Muscle layer of colon (tissue), 2 donors: Measurements from ENCODE around the gene C1orf74.

Source experiments
- H3K27ac ChIP-seq: one replicate; pipeline ENCODE4 v1.7.0; 2013; ENCODE audit warnings: low read depth, mild to moderate bottlenecking, low read length, moderate library complexity
- H3K27me3 ChIP-seq, 2 donors: one replicate each; pipeline ENCODE4 v1.7.0; 2013; ENCODE audit warnings: low read length in 2 of 2, mild to moderate bottlenecking in 2 of 2; ENCODE audit not compliant: insufficient read depth in 2 of 2, control insufficient read depth in 1 of 2
- H3K36me3 ChIP-seq: one replicate; pipeline ENCODE4 v1.7.0; 2013; ENCODE audit warnings: mild to moderate bottlenecking, low read length; ENCODE audit not compliant: insufficient read depth
- H3K4me1 ChIP-seq: one replicate; pipeline ENCODE4 v1.7.0; 2013; ENCODE audit warnings: mild to moderate bottlenecking, low read length; ENCODE audit not compliant: insufficient read depth
- H3K4me3 ChIP-seq, 2 donors: one replicate each; pipeline ENCODE4 v1.7.0; 2013; ENCODE audit warnings: low read length in 2 of 2, low read depth in 1 of 2, mild to moderate bottlenecking in 1 of 2, moderate library complexity in 1 of 2
- H3K9ac ChIP-seq: one replicate; pipeline ENCODE4 v1.7.0; 2013; ENCODE audit warnings: low read length
- H3K9me3 ChIP-seq: one replicate; pipeline ENCODE4 v1.7.0; 2013; ENCODE audit warnings: mild to moderate bottlenecking, low read length
- donor health status: abdominal sarcoma.
- donor health status: Adenocarcinoma of cecum.

Gene C1orf74

DNA sequence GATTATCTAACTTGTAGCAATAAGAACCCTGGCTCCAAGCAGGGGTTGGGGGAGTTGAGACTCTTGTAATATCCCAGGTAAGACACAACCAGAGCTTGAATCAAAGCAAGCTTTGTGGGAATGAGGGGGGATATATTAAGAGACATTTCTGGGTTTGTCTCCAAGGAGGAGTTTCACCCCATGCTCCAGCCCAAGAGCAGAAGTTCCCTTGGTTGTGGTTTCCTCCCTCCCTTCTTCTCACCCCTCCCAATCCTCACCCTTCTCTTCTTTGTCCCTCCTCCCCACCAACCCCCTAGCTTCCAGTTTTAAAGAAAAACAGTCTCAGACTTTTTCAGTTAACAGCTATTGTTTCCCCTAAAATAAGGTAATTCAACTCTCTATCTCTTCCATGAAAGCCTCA lies 16.7 kb downstream of the C1orf74 start:
- H3K4me3 ChIP-seq, result no peak overlapping the region
- no peak overlapping the region for H3K27ac ChIP-seq
- no peaks in the 10 kb centered on the region for H3K27me3 ChIP-seq
- no peak overlapping the region for H3K9ac ChIP-seq
- H3K36me3 ChIP-seq, result no peaks in the 10 kb centered on the region
- no peaks in the 10 kb centered on the region for H3K9me3 ChIP-seq
- peaks cover 35% of the 10 kb centered on the region for H3K4me1 ChIP-seq

GRCh38 chr1:209767096-209767495 lies 17.3 kb downstream of the C1orf74 start:
- Histone ChIP-seq H3K27me3 (no peaks in the 10 kb centered on the region), H3K9me3 (no peaks in the 10 kb centered on the region), H3K4me1 (peaks cover 35% of the 10 kb centered on the region), H3K4me3 (no peak overlapping the region), H3K9ac (no peak overlapping the region), H3K27ac (no peak overlapping the region), H3K36me3 (no peaks in the 10 kb centered on the region)

GRCh38 chr1:209766051-209766450 lies 18.3 kb downstream of the C1orf74 start:
- H3K9me3 ChIP-seq, result no peaks in the 10 kb centered on the region
- H3K4me3 ChIP-seq, result no peak overlapping the region
- no peak overlapping the region for H3K9ac ChIP-seq
- peaks cover 32% of the 10 kb centered on the region for H3K4me1 ChIP-seq
- H3K36me3 ChIP-seq, result no peaks in the 10 kb centered on the region
- H3K27ac ChIP-seq, result no peak overlapping the region
- H3K27me3 ChIP-seq, result no peaks in the 10 kb centered on the region

GRCh38 chr1:209761011-209761635 lies 23.2 kb downstream of the C1orf74 start:
- no peaks in the 10 kb centered on the region for H3K36me3 ChIP-seq
- H3K9me3 ChIP-seq, result no peaks in the 10 kb centered on the region
- H3K27ac ChIP-seq, result no peak overlapping the region
- H3K9ac ChIP-seq, result no peak overlapping the region
- no peak overlapping the region for H3K4me3 ChIP-seq
- no peaks in the 10 kb centered on the region for H3K27me3 ChIP-seq
- no peaks in the 10 kb centered on the region for H3K4me1 ChIP-seq

DNA sequence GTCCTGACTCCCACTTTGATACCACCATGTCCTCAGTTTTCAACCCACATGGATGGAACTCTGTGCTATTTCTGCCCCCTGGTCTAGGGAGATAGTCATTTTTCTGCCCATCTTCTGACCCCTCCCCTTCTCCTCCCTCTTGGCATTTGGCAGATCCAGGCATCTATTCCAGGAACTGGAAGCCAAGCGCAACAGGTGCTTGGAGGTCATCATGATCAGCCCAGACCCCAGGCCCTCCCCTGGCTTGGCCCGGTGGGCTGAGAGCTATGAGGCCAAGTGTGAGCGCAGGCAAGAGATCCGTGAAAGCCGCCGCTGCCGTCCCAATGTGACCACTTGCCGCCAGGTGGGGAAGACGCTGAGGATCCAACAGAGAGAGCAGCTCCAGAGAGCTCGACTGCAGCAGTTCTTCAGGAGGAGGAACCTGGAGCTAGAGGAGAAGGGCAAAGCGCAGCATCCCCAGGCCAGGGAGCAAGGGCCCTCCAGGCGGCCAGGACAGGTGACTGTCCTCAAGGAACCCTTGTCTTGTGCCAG lies 24.5 kb downstream of the C1orf74 start:
- H3K9me3 ChIP-seq, result no peaks in the 10 kb centered on the region
- H3K27me3 ChIP-seq, result no peaks in the 10 kb centered on the region
- no peak overlapping the region for H3K9ac ChIP-seq
- H3K4me3 ChIP-seq, result no peak overlapping the region
- H3K4me1 ChIP-seq, result no peaks in the 10 kb centered on the region
- H3K36me3 ChIP-seq, result no peaks in the 10 kb centered on the region
- no peak overlapping the region for H3K27ac ChIP-seq

- no peak overlapping the region for H3K27ac ChIP-seq
- no peaks in the 10 kb centered on the region for H3K36me3 ChIP-seq
- no peaks in the 10 kb centered on the region for H3K9me3 ChIP-seq
- no peak overlapping the region for H3K9ac ChIP-seq
- no peak overlapping the region for H3K4me3 ChIP-seq
- no peaks in the 10 kb centered on the region for H3K27me3 ChIP-seq
- H3K4me1 ChIP-seq, result no peaks in the 10 kb centered on the region
Measured at GRCh38 chr1:209758400-209758799, 26.0 kb downstream of the C1orf74 start.

- Histone ChIP-seq H3K36me3 (no peaks in the 10 kb centered on the region), H3K4me3 (no peak overlapping the region), H3K27ac (no peak overlapping the region), H3K9ac (no peak overlapping the region), H3K9me3 (no peaks in the 10 kb centered on the region), H3K27me3 (no peaks in the 10 kb centered on the region), H3K4me1 (no peaks in the 10 kb centered on the region)
Measured at GRCh38 chr1:209756615-209757445, 27.5 kb downstream of the C1orf74 start.

DNA sequence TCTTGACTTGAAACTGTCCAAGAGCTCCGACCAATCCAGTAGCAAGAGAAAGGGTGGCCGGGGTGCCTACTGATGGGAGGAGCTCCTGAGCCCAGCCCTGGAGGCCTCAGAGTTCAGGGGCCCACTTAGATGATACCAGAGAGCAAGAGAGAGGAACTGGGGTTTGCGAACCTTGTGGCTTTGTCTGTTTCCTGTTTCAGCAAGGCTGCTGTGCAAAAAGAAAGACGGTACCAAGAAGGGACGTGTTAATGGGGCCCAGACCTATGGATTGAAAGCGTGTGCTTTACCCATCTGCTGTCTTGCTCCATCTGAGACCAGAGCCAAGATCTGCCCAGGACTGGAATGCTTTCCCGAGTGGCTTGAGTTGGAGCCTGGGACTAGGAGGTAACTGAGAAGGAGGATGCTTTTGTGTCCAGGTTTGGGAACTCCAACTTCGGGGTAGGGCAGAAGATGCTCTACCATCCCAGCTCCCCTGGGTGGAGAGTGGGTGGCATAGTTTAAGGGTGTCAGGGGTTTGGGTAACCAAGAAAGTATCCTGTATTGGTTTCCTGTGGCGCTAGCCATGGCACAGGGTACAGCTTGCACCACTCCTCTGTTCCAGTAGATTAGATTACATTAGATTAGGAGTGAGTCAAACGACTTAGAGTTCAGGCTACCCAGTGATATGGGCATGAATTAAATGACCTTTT lies 28.3 kb downstream of the C1orf74 start, which contains the start of gene TRAF3IP3:
Gene TRAF3IP3, plus strand, starts transcription at position 128 of the 689 bp plus-strand sequence. CDS start 3,987 bp downstream, outside the sequence.
- Histone ChIP-seq H3K4me3 (no peak within 1 kb of the TSS), H3K36me3 (no peaks in the 10 kb centered on the region), H3K27me3 (no peaks in the 10 kb centered on the region), H3K9me3 (no peaks in the 10 kb centered on the region), H3K4me1 (no peaks in the 10 kb centered on the region), H3K27ac (no peak within 1 kb of the TSS), H3K9ac (no peak within 1 kb of the TSS)

GRCh38 chr1:209755256-209755655 lies 29.1 kb downstream of the C1orf74 start:
- Histone ChIP-seq H3K9ac (no peak overlapping the region), H3K9me3 (no peaks in the 10 kb centered on the region), H3K27me3 (no peaks in the 10 kb centered on the region), H3K27ac (no peak overlapping the region), H3K4me1 (no peaks in the 10 kb centered on the region), H3K36me3 (no peaks in the 10 kb centered on the region), H3K4me3 (no peak overlapping the region)

DNA sequence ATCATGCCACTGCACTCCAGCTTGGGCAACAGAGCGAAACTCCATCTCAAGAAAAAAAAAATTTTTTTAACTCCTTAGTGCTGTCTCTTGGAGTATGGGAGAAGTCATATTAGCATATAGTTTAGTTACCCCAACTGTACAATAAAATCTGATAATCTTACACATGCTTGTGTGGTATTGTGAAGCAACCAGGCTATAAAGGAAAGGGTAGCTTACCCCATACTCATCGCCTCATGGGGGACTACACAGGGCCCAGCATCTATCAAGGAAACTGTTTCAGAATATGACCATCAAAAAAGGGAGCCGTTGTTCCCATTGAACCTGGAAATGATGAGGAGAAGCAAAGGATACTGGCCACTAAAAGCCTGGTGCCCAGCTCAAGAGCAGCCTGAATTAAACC lies 31.5 kb downstream of the C1orf74 start:
- H3K36me3 ChIP-seq, result no peaks in the 10 kb centered on the region
- no peaks in the 10 kb centered on the region for H3K9me3 ChIP-seq
- H3K27ac ChIP-seq, result no peak overlapping the region

GRCh38 chr1:209751627-209752231 lies 32.6 kb downstream of the C1orf74 start:
- Histone ChIP-seq H3K4me1 (no peaks in the 10 kb centered on the region), H3K4me3 (no peak overlapping the region), H3K27me3 (no peaks in the 10 kb centered on the region), H3K9ac (no peak overlapping the region), H3K27ac (no peak overlapping the region), H3K36me3 (no peaks in the 10 kb centered on the region), H3K9me3 (no peaks in the 10 kb centered on the region)

More for the DNA sequence above, 31.5 kb downstream of the C1orf74 start:
- Histone ChIP-seq H3K27me3 (no peaks in the 10 kb centered on the region), H3K4me1 (no peaks in the 10 kb centered on the region), H3K9ac (no peak overlapping the region), H3K4me3 (no peak overlapping the region)
